ENCODE results near the gene PGM5.

DNA sequence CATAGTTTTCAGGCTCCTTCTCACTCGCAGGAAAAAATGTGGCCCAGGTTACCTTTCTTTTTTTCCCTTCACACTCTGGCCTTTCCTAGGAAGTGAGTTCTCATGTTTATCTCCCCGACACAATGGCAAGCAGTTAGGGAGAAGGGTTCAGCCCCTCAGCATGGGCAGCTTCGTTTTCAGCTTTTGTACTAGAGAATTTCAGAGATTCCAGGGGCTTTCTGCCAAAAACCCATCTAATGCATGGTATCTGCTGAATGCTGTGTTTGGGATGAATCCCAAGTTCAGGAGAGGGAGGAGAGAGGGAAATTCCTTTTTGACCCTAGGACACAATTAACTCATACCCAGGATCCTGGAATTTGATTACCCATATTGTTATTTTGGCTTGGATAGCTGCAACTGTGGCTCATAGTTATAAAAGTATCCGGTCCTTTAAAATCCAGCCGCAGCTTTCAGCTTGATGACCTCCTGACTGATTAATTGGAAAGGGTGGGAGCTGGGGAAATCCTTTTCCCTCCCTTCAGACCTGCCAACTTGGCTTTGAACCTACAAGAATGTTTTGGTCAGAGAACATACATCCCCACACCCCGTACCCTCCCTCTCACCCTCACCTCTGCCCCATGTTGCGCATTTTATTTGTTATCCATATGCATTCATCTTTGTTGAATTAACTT lies 105.8 kb downstream of the PGM5 start:
- TF ChIP-seq ZNF10 (tag by site-specific recombination; IDR thresholded peaks at IDR 0.05) (no peak), ZNF121 (tag by site-specific recombination; IDR thresholded peaks at IDR 0.05) (no peak), GFI1B (tag by site-specific recombination; IDR thresholded peaks at IDR 0.05) (no peak), ZNF549 (tag by site-specific recombination; IDR thresholded peaks at IDR 0.05) (no peak), YY1 (tag by site-specific recombination; IDR thresholded peaks at IDR 0.05) (no peak), ZNF169 (tag by site-specific recombination; IDR thresholded peaks at IDR 0.05) (no peak)
- TF ChIP-seq, protein P1, sequence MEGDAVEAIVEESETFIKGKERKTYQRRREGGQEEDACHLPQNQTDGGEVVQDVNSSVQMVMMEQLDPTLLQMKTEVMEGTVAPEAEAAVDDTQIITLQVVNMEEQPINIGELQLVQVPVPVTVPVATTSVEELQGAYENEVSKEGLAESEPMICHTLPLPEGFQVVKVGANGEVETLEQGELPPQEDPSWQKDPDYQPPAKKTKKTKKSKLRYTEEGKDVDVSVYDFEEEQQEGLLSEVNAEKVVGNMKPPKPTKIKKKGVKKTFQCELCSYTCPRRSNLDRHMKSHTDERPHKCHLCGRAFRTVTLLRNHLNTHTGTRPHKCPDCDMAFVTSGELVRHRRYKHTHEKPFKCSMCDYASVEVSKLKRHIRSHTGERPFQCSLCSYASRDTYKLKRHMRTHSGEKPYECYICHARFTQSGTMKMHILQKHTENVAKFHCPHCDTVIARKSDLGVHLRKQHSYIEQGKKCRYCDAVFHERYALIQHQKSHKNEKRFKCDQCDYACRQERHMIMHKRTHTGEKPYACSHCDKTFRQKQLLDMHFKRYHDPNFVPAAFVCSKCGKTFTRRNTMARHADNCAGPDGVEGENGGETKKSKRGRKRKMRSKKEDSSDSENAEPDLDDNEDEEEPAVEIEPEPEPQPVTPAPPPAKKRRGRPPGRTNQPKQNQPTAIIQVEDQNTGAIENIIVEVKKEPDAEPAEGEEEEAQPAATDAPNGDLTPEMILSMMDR (tag by site-specific recombination; IDR thresholded peaks at IDR 0.05) = no peak
- TF ChIP-seq, protein P2, sequence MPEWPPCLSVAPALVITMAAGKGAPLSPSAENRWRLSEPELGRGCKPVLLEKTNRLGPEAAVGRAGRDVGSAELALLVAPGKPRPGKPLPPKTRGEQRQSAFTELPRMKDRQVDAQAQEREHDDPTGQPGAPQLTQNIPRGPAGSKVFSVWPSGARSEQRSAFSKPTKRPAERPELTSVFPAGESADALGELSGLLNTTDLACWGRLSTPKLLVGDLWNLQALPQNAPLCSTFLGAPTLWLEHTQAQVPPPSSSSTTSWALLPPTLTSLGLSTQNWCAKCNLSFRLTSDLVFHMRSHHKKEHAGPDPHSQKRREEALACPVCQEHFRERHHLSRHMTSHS (tag by site-specific recombination; IDR thresholded peaks at IDR 0.05) = no peak
- TF ChIP-seq, protein P3, sequence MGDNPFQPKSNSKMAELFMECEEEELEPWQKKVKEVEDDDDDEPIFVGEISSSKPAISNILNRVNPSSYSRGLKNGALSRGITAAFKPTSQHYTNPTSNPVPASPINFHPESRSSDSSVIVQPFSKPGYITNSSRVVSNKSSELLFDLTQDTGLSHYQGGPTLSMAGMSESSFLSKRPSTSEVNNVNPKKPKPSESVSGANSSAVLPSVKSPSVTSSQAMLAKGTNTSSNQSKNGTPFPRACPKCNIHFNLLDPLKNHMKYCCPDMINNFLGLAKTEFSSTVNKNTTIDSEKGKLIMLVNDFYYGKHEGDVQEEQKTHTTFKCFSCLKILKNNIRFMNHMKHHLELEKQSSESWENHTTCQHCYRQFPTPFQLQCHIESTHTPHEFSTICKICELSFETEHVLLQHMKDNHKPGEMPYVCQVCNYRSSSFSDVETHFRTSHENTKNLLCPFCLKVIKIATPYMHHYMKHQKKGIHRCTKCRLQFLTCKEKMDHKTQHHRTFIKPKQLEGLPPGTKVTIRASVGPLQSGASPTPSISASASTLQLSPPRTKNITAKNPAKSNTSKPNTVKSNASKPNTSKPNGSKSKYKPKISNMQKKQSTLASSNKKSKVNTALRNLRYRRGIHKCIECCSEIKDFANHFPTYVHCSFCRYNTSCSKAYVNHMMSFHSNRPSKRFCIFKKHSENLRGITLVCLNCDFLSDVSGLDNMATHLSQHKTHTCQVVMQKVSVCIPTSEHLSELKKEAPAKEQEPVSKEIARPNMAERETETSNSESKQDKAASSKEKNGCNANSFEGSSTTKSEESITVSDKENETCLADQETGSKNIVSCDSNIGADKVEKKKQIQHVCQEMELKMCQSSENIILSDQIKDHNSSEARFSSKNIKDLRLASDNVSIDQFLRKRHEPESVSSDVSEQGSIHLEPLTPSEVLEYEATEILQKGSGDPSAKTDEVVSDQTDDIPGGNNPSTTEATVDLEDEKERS (tag by site-specific recombination; IDR thresholded peaks at IDR 0.05) = no peak
- TF ChIP-seq, protein P4, sequence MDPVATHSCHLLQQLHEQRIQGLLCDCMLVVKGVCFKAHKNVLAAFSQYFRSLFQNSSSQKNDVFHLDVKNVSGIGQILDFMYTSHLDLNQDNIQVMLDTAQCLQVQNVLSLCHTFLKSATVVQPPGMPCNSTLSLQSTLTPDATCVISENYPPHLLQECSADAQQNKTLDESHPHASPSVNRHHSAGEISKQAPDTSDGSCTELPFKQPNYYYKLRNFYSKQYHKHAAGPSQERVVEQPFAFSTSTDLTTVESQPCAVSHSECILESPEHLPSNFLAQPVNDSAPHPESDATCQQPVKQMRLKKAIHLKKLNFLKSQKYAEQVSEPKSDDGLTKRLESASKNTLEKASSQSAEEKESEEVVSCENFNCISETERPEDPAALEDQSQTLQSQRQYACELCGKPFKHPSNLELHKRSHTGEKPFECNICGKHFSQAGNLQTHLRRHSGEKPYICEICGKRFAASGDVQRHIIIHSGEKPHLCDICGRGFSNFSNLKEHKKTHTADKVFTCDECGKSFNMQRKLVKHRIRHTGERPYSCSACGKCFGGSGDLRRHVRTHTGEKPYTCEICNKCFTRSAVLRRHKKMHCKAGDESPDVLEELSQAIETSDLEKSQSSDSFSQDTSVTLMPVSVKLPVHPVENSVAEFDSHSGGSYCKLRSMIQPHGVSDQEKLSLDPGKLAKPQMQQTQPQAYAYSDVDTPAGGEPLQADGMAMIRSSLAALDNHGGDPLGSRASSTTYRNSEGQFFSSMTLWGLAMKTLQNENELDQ (tag by site-specific recombination; IDR thresholded peaks at IDR 0.05; ENCODE audit: low read depth) = no peak
